Measurements from ENCODE around the gene EFCAB9.

Gene EFCAB9

DNA sequence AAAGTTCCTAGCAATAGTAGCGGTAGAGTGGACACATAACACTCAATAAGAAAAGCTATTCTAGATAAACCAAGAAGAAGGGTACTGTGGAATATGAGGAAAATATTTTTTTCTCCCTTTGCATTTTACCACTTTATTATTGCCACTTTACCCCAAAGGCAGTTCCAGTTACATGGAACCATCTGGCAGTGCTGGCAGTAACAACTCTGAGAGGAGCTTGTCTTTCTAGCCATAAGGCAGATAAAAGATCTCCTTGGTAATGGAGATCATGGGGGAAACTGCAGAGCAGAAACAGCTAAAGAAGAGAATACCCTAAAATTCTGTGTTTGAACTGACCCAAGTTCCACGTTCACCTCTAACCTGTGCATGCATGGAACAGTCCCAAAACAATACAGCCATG lies 51.1 kb downstream of the EFCAB9 start:
- Histone ChIP-seq H3K36me3 (ENCODE audit: control insufficient read depth, insufficient read depth, low read length) (no peaks in the 10 kb centered on the region), H2AFZ (no peak overlapping the region), H3K79me2 (peaks cover 9% of the 10 kb centered on the region), H3K9ac (no peak overlapping the region), H3K27ac (no peak overlapping the region), H3K4me1 (no peaks in the 10 kb centered on the region), H3K27me3 (ENCODE audit: control insufficient read depth, insufficient read depth, low read length) (no peaks in the 10 kb centered on the region), H3K4me2 (ENCODE audit: low read length) (no peak overlapping the region), H3K9me3 (ENCODE audit: control insufficient read depth, low read length) (no peaks in the 10 kb centered on the region), H3K4me3 (ENCODE audit: low read depth, low read length) (no peak overlapping the region)
- TF ChIP-seq, protein P1, sequence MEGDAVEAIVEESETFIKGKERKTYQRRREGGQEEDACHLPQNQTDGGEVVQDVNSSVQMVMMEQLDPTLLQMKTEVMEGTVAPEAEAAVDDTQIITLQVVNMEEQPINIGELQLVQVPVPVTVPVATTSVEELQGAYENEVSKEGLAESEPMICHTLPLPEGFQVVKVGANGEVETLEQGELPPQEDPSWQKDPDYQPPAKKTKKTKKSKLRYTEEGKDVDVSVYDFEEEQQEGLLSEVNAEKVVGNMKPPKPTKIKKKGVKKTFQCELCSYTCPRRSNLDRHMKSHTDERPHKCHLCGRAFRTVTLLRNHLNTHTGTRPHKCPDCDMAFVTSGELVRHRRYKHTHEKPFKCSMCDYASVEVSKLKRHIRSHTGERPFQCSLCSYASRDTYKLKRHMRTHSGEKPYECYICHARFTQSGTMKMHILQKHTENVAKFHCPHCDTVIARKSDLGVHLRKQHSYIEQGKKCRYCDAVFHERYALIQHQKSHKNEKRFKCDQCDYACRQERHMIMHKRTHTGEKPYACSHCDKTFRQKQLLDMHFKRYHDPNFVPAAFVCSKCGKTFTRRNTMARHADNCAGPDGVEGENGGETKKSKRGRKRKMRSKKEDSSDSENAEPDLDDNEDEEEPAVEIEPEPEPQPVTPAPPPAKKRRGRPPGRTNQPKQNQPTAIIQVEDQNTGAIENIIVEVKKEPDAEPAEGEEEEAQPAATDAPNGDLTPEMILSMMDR (IDR thresholded peaks at IDR 0.05), result no peak

DNA sequence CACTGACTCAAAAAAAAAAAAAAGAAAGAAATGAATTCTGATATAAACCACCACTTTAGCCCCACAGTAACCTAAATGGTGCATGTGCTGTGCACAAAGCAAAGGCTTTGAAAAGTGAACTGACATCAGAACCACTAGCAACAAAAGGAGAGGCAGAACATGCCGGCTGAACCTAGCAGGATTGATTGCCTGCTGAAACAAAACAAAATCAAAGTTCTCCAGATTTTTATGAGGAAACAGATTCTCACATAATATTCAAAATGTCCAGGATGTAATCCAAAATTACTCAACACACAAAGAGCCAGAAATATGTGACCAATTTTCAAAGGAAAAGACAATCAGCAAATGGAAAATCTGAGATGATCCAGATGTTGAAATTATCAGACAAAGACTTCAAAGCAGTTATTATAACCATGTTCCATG lies 51.7 kb downstream of the EFCAB9 start:
- Histone ChIP-seq H2AFZ (no peak overlapping the region), H3K27me3 (ENCODE audit: control insufficient read depth, insufficient read depth, low read length) (no peaks in the 10 kb centered on the region), H3K79me2 (peaks cover 9% of the 10 kb centered on the region), H3K4me1 (no peaks in the 10 kb centered on the region), H3K9me3 (ENCODE audit: control insufficient read depth, low read length) (no peaks in the 10 kb centered on the region), H3K9ac (no peak overlapping the region), H3K4me2 (ENCODE audit: low read length) (no peak overlapping the region), H3K36me3 (ENCODE audit: control insufficient read depth, insufficient read depth, low read length) (no peaks in the 10 kb centered on the region), H3K4me3 (ENCODE audit: low read depth, low read length) (no peak overlapping the region), H3K27ac (no peak overlapping the region)
- TF ChIP-seq, protein P1 (IDR thresholded peaks at IDR 0.05), result no peak

DNA sequence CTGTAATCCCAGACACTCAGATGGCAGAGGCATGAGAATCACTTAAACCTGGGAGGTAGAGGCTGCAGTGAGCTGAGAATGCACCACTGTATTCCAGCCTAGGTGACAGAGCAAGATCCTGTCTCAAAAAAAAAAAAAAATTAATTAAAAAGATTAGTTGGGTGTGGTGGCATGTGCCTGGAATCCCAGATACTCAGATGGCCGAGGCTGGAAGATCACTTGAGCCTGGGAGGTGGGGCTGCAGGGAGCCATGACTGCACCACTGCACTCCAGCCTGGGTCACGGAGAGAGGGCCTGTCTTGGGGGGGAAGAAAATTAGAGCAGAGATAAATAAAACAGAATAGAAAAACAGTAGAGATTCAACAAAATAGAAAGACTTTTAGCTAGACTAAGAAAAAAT lies 54.7 kb downstream of the EFCAB9 start:
- no peaks in the 10 kb centered on the region for H3K36me3 ChIP-seq (ENCODE audit: control insufficient read depth, insufficient read depth, low read length)
- H3K4me3 ChIP-seq (ENCODE audit: low read depth, low read length), result no peak overlapping the region
- H3K9me3 ChIP-seq (ENCODE audit: control insufficient read depth, low read length), result no peaks in the 10 kb centered on the region
- H3K9ac ChIP-seq, result no peak overlapping the region
- H2AFZ ChIP-seq, result no peak overlapping the region
- H3K79me2 ChIP-seq, result peaks cover 6% of the 10 kb centered on the region
- no peaks in the 10 kb centered on the region for H3K4me1 ChIP-seq
- no peaks in the 10 kb centered on the region for H3K27me3 ChIP-seq (ENCODE audit: control insufficient read depth, insufficient read depth, low read length)
- TF ChIP-seq, protein P1 (IDR thresholded peaks at IDR 0.05), result no peak
- H3K4me2 ChIP-seq (ENCODE audit: low read length), result no peak overlapping the region
- H3K27ac ChIP-seq, result no peak overlapping the region

DNA sequence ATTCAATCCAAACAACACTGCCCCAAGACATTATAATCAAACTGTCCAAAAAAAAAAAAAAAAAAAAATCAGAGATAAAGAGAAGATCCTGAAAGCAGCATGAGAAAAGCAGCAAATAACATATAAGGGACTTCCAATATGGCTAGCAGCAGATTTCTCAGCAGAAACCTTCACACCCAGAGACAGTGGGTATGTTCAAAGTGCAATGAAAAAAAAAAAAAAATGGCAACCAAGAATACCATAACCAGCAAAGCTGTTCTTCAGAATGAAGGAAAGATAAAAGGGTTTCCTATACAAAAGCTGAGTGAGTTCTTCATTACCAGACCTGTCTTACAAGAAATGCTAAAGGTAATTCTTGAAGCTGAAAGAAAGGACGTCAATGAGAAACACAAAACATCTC lies 57.4 kb downstream of the EFCAB9 start:
- Histone ChIP-seq H3K79me2 (peaks cover 7% of the 10 kb centered on the region), H3K27ac (no peak overlapping the region), H3K4me2 (ENCODE audit: low read length) (no peak overlapping the region), H2AFZ (no peak overlapping the region), H3K4me3 (ENCODE audit: low read depth, low read length) (no peak overlapping the region), H3K36me3 (ENCODE audit: control insufficient read depth, insufficient read depth, low read length) (no peaks in the 10 kb centered on the region), H3K27me3 (ENCODE audit: control insufficient read depth, insufficient read depth, low read length) (no peaks in the 10 kb centered on the region), H3K9me3 (ENCODE audit: control insufficient read depth, low read length) (no peaks in the 10 kb centered on the region), H3K4me1 (no peaks in the 10 kb centered on the region), H3K9ac (no peak overlapping the region)
- TF ChIP-seq, protein P1 (IDR thresholded peaks at IDR 0.05), result no peak

DNA sequence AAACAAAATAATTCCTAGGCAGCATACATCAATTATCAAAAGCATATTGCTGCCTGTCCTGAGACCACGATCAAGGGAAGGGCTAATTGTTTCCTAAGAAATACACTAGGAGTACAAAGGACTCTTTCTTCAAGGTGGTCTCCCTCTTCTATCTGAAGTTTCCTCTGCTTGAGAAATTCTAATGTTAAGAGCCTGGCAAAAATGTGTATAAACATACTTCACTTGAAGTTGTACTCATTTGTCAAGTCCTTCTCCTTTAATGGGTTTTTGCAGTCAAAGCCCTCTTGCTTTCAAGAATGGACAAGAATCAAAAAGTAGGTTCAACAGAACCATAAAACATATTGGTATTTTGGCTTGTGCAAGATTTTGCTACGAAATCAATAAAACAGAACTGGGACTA lies 58.5 kb downstream of the EFCAB9 start:
- H2AFZ ChIP-seq, result no peak overlapping the region
- no peaks in the 10 kb centered on the region for H3K27me3 ChIP-seq (ENCODE audit: control insufficient read depth, insufficient read depth, low read length)
- TF ChIP-seq, protein P1 (IDR thresholded peaks at IDR 0.05), result no peak
- no peaks in the 10 kb centered on the region for H3K36me3 ChIP-seq (ENCODE audit: control insufficient read depth, insufficient read depth, low read length)
- no peak overlapping the region for H3K9ac ChIP-seq
- no peak overlapping the region for H3K4me2 ChIP-seq (ENCODE audit: low read length)
- no peaks in the 10 kb centered on the region for H3K4me1 ChIP-seq
- no peak overlapping the region for H3K27ac ChIP-seq
- no peaks in the 10 kb centered on the region for H3K9me3 ChIP-seq (ENCODE audit: control insufficient read depth, low read length)
- no peak overlapping the region for H3K4me3 ChIP-seq (ENCODE audit: low read depth, low read length)
- peaks cover 7% of the 10 kb centered on the region for H3K79me2 ChIP-seq
